HepG2 (cell line): ENCODE data around the gene EXOC6B. TPM values are rescaled to one million over a fixed set of nuclear protein-coding genes. Genes with fewer than 3 reads are reported as not detected.

Experiments used
- ATAC-seq: fragments of 200-7000 bp; cut with Tn5 transposase; 3 replicates; pipeline ENCODE4 v1.9.1; 2020; ENCODE audit warnings: mild to moderate bottlenecking, moderate library complexity
- BruUV-seq: library from RNA; stranded (reverse); fragments of 400-500 nt; replicated peaks from 2 replicates; lab custom pipeline; 2021; lab: Mats Ljungman, UMichigan
- CTCF ChIA-PET: fragments of 300-600 bp; formaldehyde crosslinking; extraction: SDS; loops from one replicate; lab custom pipeline; 2021; ENCODE audit warnings: low total read pairs, inconsistent platforms, low intra/inter-chr PET ratio; lab: Yijun Ruan, JAX
- POLR2A ChIA-PET: fragments of 350-600 bp; sonication (Branson Sonifier 250); formaldehyde crosslinking; loops from one replicate; lab custom pipeline; 2020; ENCODE audit warnings: antibody characterized with exemption, inconsistent platforms; lab: Yijun Ruan, JAX
- DNase-seq: peaks from one replicate; pipeline ENCODE4 v3.0.0-alpha.2; 2015; ENCODE audit warnings: low spot score
- FAIRE-seq: peaks from 3 replicates; lab custom pipeline; 2011; peaks lifted over from hg19 to GRCh38; lab: Jason Lieb, UNC
- H2AFZ ChIP-seq: one replicate; pipeline ENCODE4 v1.6.1; 2011; ENCODE audit warnings: low read length, inconsistent platforms
- H3K27ac ChIP-seq: fragments of 300-600 bp; 3 replicates; pipeline ENCODE4 v1.8.0; 2011; ENCODE audit warnings: mixed run types, mild to moderate bottlenecking, mixed read lengths, low read length, inconsistent platforms; ENCODE audit not compliant: insufficient read depth; ENCODE audit errors: extremely low read length
- H3K27me3 ChIP-seq, 2 experiments: fragments of 200-600 bp in 1 of 2; 2 replicates in 1 of 2; 3 replicates in 1 of 2; pipeline versions ENCODE4 v1.6.0 to v1.8.0; 2011; ENCODE audit warnings: low read length in 2 of 2, mild to moderate bottlenecking in 2 of 2, moderate library complexity in 2 of 2, inconsistent platforms in 1 of 2; ENCODE audit not compliant: insufficient read depth in 2 of 2, control insufficient read depth in 1 of 2
- H3K36me3 ChIP-seq, 2 experiments: fragments of 200-600 bp in 1 of 2; replicated peaks in 1 of 2; 2 replicates in 1 of 2; 3 replicates in 1 of 2; pipeline versions ENCODE4 v1.5.1 to v1.8.0; 2011; ENCODE audit warnings: low read length in 2 of 2, inconsistent platforms in 1 of 2; ENCODE audit not compliant: insufficient read depth in 2 of 2, control insufficient read depth in 1 of 2
- H3K4me1 ChIP-seq: 2 replicates; pipeline ENCODE4 v1.5.1; 2012; ENCODE audit warnings: low read length, inconsistent platforms; ENCODE audit not compliant: insufficient read depth
- H3K4me2 ChIP-seq: 2 replicates; pipeline ENCODE4 v1.6.0; 2011; ENCODE audit warnings: low read depth, low read length, inconsistent platforms
- H3K4me3 ChIP-seq, 3 experiments: fragments of 200-600 bp in 1 of 3; sonication (generic), shearing (Covaris generic) in 1 of 3; replicated peaks in 1 of 3; 2 replicates each; pipeline ENCODE4 v1.5.1; 2011 to 2016; ENCODE audit warnings: low read length in 3 of 3, inconsistent platforms in 2 of 3, low read depth in 2 of 3, mild to moderate bottlenecking in 2 of 3, control low read depth in 1 of 3, mixed read lengths in 1 of 3; ENCODE audit not compliant: insufficient read depth in 1 of 3
- H3K79me2 ChIP-seq: one replicate; pipeline ENCODE4 v1.6.1; 2011; ENCODE audit warnings: low read length, inconsistent platforms; ENCODE audit not compliant: insufficient read depth
- H3K9ac ChIP-seq: 2 replicates; pipeline ENCODE4 v1.6.0; 2011; ENCODE audit warnings: mild to moderate bottlenecking, low read depth, low read length, inconsistent platforms; ENCODE audit not compliant: insufficient read depth
- H3K9me3 ChIP-seq: 2 replicates; pipeline ENCODE4 v1.5.1; 2012; ENCODE audit warnings: mild to moderate bottlenecking, low read length
- H4K20me1 ChIP-seq: 2 replicates; pipeline ENCODE4 v1.6.0; 2011; ENCODE audit warnings: inconsistent platforms, mild to moderate bottlenecking, low read length, moderate library complexity; ENCODE audit not compliant: insufficient read depth
- CAMTA2 ChIP-seq: sonication (generic); formaldehyde crosslinking; IDR thresholded peaks from 2 replicates; pipeline ENCODE4 v1.4.0; 2020; ENCODE audit warnings: mild to moderate bottlenecking, missing genetic modification reagents, borderline replicate concordance
- CBX5 ChIP-seq: sonication (generic); formaldehyde crosslinking; IDR thresholded peaks from 2 replicates; pipeline ENCODE4 v1.4.0; 2020; ENCODE audit warnings: missing genetic modification reagents, borderline replicate concordance
- DZIP1 ChIP-seq: sonication (generic); formaldehyde crosslinking; IDR thresholded peaks from 2 replicates; pipeline ENCODE4 v1.5.0; 2020; ENCODE audit warnings: mild to moderate bottlenecking, missing genetic modification reagents
- ETV6 ChIP-seq: sonication (generic); formaldehyde crosslinking; conservative IDR thresholded peaks from 2 replicates; pipeline ENCODE4 v1.4.0; 2020; ENCODE audit warnings: missing genetic modification reagents
- MAF1 ChIP-seq: sonication (generic); formaldehyde crosslinking; IDR thresholded peaks from 2 replicates; pipeline ENCODE4 v1.5.0; 2020; ENCODE audit warnings: missing genetic modification reagents, borderline replicate concordance
- NCOA5 ChIP-seq: sonication (generic); formaldehyde crosslinking; IDR thresholded peaks from 2 replicates; pipeline ENCODE4 v1.4.0; 2020; ENCODE audit warnings: missing genetic modification reagents
- POLR2A ChIP-seq, 2 experiments: IDR thresholded peaks; 2 replicates each; pipeline ENCODE4 v1.6.1; 2011; ENCODE audit warnings: low read depth in 2 of 2, low read length in 2 of 2, mild to moderate bottlenecking in 1 of 2, moderate library complexity in 1 of 2; ENCODE audit not compliant: insufficient read depth in 1 of 2
- SP5 ChIP-seq: IDR thresholded peaks from 2 replicates; pipeline ENCODE4 v1.6.1; 2016; ENCODE audit warnings: low read depth, borderline replicate concordance
- TBP ChIP-seq: sonication (generic); formaldehyde crosslinking; IDR thresholded peaks from 2 replicates; pipeline ENCODE4 v1.5.0; 2020; ENCODE audit warnings: missing genetic modification reagents
- TBX3 ChIP-seq: fragments of 450-650 bp; IDR thresholded peaks from 2 replicates; pipeline ENCODE4 v1.6.1; 2017; ENCODE audit warnings: antibody characterized with exemption, mild to moderate bottlenecking, inconsistent platforms, borderline replicate concordance
- THAP11 ChIP-seq: IDR thresholded peaks from 2 replicates; pipeline ENCODE4 v1.6.1; 2016; ENCODE audit warnings: missing biosample characterization, missing genetic modification reagents
- THAP8 ChIP-seq: sonication (generic); formaldehyde crosslinking; IDR thresholded peaks from 2 replicates; pipeline ENCODE4 v1.5.1; 2020; ENCODE audit warnings: missing genetic modification reagents, mild to moderate bottlenecking, borderline replicate concordance
- XBP1 ChIP-seq: sonication (generic); formaldehyde crosslinking; IDR thresholded peaks from 2 replicates; pipeline ENCODE4 v1.5.0; 2020; ENCODE audit warnings: missing genetic modification reagents
- ZNF160 ChIP-seq: sonication (generic); formaldehyde crosslinking; IDR thresholded peaks from 2 replicates; pipeline ENCODE4 v1.8.0; 2022; ENCODE audit warnings: mild to moderate bottlenecking, inconsistent platforms, missing genetic modification reagents
- ZNF234 ChIP-seq: sonication (generic); formaldehyde crosslinking; conservative IDR thresholded peaks from 2 replicates; pipeline ENCODE4 v1.5.1; 2020; ENCODE audit warnings: mild to moderate bottlenecking, missing genetic modification reagents
- ZNF34 ChIP-seq: sonication (generic); formaldehyde crosslinking; IDR thresholded peaks from 2 replicates; pipeline ENCODE4 v1.4.0; 2020; ENCODE audit warnings: mild to moderate bottlenecking, missing genetic modification reagents, borderline replicate concordance
- ZNF549 ChIP-seq: sonication (generic); formaldehyde crosslinking; IDR thresholded peaks from 2 replicates; pipeline ENCODE4 v1.5.0; 2020; ENCODE audit warnings: missing genetic modification reagents
- ZNF781 ChIP-seq: sonication (generic); formaldehyde crosslinking; IDR thresholded peaks from 2 replicates; pipeline ENCODE4 v1.5.1; 2020; ENCODE audit warnings: borderline replicate concordance, mild to moderate bottlenecking, missing genetic modification reagents; ENCODE audit errors: not compliant biosample characterization
- WGBS: methylation state at CpG from one replicate; pipeline ENCODE4 v1.1.6; 2017; ENCODE audit warnings: low lambda C conversion rate; 5-methylcytosine and 5-hydroxymethylcytosine counted together
- in situ Hi-C: cut with HindIII; loops from 2 replicates; pipeline ENCODE4 v1.10.0; 2017; ENCODE audit warnings: low pct_unique_long_range_greater_than_20kb; ENCODE audit not compliant: extremely low pct_ligation_motif_present
- intact Hi-C: fragments of 100-400 bp; cut with micrococcal nuclease; formaldehyde crosslinking; loops from one replicate; pipeline ENCODE4 v1.10.0; 2022; ENCODE audit not compliant: unreplicated experiment
- polyA plus RNA-seq, 8 experiments: library from polyadenylated mRNA; depleted of rRNA in 3 of 8; stranded (reverse) in 7 of 8; unstranded in 1 of 8; fragments of >200 nt; fragmentation: Illumina TruSeq in 4 of 8; extraction: Trizol in 4 of 8; gene quantifications; 2 replicates each; pipeline versions ENCODE4 v1.2.1 to v1.2.3, GENCODE V29; 2011 to 2016; ENCODE audit warnings: low read depth in 4 of 8, missing spikeins in 1 of 8, mixed read lengths in 1 of 8; ENCODE audit not compliant: insufficient read depth in 1 of 8
- total RNA-seq, 5 experiments: library from RNA; depleted of rRNA; stranded (reverse); fragments of >200 nt; fragmentation: Illumina TruSeq; extraction: Trizol; gene quantifications; 2 replicates each; pipeline ENCODE4 v1.2.3, GENCODE V29; 2016; ENCODE audit warnings: low read depth in 1 of 5

The EXOC6B gene
- total and polyA plus RNA-seq, 2 of the 13 experiments (the other 11 are each of a cell fraction or from before 2014, with no cell fraction given): 9.1 to 15.9 TPM

GRCh38 chr2:72630767-72631166 is 195.1 kb downstream of the EXOC6B start:
- in situ Hi-C loops (no loop called here), intact Hi-C loops (no loop called here)
- ATAC-seq (no peak), FAIRE-seq (no peak), DNase-seq (no peak)
- BruUV-seq: no TSS peak
- Histone ChIP-seq H3K4me2 (no peak overlapping the region), H3K79me2 (no peaks in the 10 kb centered on the region), H3K9ac (no peak overlapping the region), H4K20me1 (no peaks in the 10 kb centered on the region), H3K4me1 (peaks cover 14% of the 10 kb centered on the region), H3K36me3 (no peaks in the 10 kb centered on the region; a peak in 1 of 5 replicates), H2AFZ (no peak overlapping the region), H3K9me3 (no peaks in the 10 kb centered on the region), H3K4me3 (no peak overlapping the region), H3K27ac (no peak overlapping the region), H3K27me3 (no peaks in the 10 kb centered on the region)
- POLR2A ChIA-PET: no interaction called here
- 97% methylated on average over 2 of the region's 2 CpGs for WGBS
- no peak for TF ChIP-seq THAP8 (CRISPR knock-in tag)
- CTCF ChIA-PET: no interaction called here

GRCh38 chr2:72629062-72629461 is 196.8 kb downstream of the EXOC6B start:
- Histone ChIP-seq H3K4me1 (peaks cover 14% of the 10 kb centered on the region), H3K4me3 (no peak overlapping the region), H3K27ac (no peak overlapping the region), H3K9me3 (no peaks in the 10 kb centered on the region), H3K79me2 (no peaks in the 10 kb centered on the region), H3K27me3 (no peaks in the 10 kb centered on the region), H2AFZ (no peak overlapping the region), H4K20me1 (no peaks in the 10 kb centered on the region), H3K4me2 (no peak overlapping the region), H3K36me3 (no peaks in the 10 kb centered on the region; a peak in 1 of 5 replicates), H3K9ac (no peak overlapping the region)
- ATAC-seq: no peak
- in situ Hi-C loops: no loop called here
- DNase-seq: no peak
- FAIRE-seq: no peak
- WGBS: 97% methylated on average over 1 of the region's 1 CpG
- CTCF ChIA-PET: no interaction called here
- no TSS peak for BruUV-seq
- intact Hi-C loops: no loop called here
- POLR2A ChIA-PET: no interaction called here
- no peak for TF ChIP-seq POLR2A (IDR thresholded peaks at IDR 0.05; ENCODE audit: insufficient read depth in 1 of 2, low read depth in 2 of 2, low read length in 2 of 2)
- no peak for TF ChIP-seq CBX5 (CRISPR knock-in tag)
- no peak for TF ChIP-seq ZNF34
- TF ChIP-seq THAP11 (CRISPR knock-in tag): no peak
- no peak for TF ChIP-seq TBX3
- TF ChIP-seq XBP1 (CRISPR knock-in tag): no peak
- TF ChIP-seq ZNF781: no peak
- TF ChIP-seq MAF1 (CRISPR knock-in tag): no peak
- TF ChIP-seq CAMTA2 (CRISPR knock-in tag): no peak
- TF ChIP-seq SP5 (CRISPR knock-in tag): no peak
- no peak for TF ChIP-seq DZIP1 (CRISPR knock-in tag)
- no peak for TF ChIP-seq ZNF549
- no peak for TF ChIP-seq ETV6 (CRISPR knock-in tag)
- no peak for TF ChIP-seq ZNF160 (CRISPR knock-in tag)
- no peak for TF ChIP-seq ZNF234 (CRISPR knock-in tag)
- no peak for TF ChIP-seq TBP (CRISPR knock-in tag)
- no peak for TF ChIP-seq NCOA5 (CRISPR knock-in tag)
